ENCODE results near the gene TRIM17. TPM values are rescaled to one million over a fixed set of nuclear protein-coding genes. Genes with fewer than 3 reads are reported as not detected.

Gene TRIM17
- total and polyA plus RNA-seq, 2 of the 13 experiments (the other 11 are each of a cell fraction or from before 2014, with no cell fraction given), result 0.32 to 0.64 TPM

DNA sequence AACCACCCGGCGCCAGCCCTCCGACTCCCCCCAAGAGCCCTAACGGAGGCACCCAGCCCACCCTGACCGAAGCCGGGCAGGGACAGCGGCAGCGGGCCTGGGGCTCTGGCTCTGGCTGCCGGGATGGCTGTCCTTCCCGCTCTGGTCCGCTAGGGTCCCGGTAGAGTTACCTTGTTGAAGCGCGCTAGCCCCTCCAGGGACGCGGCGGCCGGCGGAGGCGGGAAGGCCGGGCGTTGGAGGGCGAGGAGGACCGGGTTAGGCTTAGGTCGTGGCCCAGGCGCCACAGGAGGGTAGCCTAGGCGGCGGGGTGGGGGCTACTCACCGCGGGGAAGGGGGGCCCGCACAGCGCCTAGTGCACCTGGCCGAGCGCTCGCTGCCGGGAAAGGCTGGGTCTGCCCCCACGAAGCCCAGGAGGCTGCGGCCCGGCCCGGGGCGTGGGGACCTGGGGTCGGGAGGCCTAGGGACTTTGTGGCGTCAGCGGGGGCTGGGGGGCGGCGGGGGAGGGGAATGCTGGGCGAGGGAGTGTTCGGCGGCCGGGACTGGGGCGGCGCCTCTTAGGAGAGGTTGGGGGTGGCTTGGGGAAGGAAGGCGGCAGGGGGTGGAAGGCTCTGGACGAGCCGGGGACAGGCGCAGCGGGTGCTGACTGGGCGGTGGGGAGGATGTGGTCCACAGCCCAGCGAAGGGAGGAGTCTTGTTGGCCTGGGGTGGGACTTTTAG is at the start of gene TRIM17 (continued):
- TF ChIP-seq, protein P1, sequence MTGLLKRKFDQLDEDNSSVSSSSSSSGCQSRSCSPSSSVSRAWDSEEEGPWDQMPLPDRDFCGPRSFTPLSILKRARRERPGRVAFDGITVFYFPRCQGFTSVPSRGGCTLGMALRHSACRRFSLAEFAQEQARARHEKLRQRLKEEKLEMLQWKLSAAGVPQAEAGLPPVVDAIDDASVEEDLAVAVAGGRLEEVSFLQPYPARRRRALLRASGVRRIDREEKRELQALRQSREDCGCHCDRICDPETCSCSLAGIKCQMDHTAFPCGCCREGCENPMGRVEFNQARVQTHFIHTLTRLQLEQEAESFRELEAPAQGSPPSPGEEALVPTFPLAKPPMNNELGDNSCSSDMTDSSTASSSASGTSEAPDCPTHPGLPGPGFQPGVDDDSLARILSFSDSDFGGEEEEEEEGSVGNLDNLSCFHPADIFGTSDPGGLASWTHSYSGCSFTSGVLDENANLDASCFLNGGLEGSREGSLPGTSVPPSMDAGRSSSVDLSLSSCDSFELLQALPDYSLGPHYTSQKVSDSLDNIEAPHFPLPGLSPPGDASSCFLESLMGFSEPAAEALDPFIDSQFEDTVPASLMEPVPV (CRISPR knock-in tag; IDR thresholded peaks at IDR 0.05), result no peak
- no peak for TF ChIP-seq ZBTB38 (CRISPR knock-in tag; IDR thresholded peaks at IDR 0.05)
- TF ChIP-seq TBP (CRISPR knock-in tag; IDR thresholded peaks at IDR 0.05), result no peak
- TF ChIP-seq SMAD1 (CRISPR knock-in tag; IDR thresholded peaks at IDR 0.05; ENCODE audit: borderline replicate concordance, low read depth), result no peak
- TF ChIP-seq ZNF10 (CRISPR knock-in tag; IDR thresholded peaks at IDR 0.05; ENCODE audit: borderline replicate concordance, low read depth), result no peak
- TF ChIP-seq ZSCAN21 (CRISPR knock-in tag; IDR thresholded peaks at IDR 0.05; ENCODE audit: borderline replicate concordance), result no peak
- TF ChIP-seq ZNF552 (CRISPR knock-in tag; IDR thresholded peaks at IDR 0.05; ENCODE audit: borderline replicate concordance), result no peak
- TF ChIP-seq HNRNPLL (IDR thresholded peaks at IDR 0.05; ENCODE audit: low read depth, low read length, poor library complexity, severe bottlenecking), result peak; percentile 50
- no peak for TF ChIP-seq KMT2B (CRISPR knock-in tag; IDR thresholded peaks at IDR 0.05)
- no peak for TF ChIP-seq NR1H2 (CRISPR knock-in tag; IDR thresholded peaks at IDR 0.05; ENCODE audit: borderline replicate concordance, low read depth)
- no peak for TF ChIP-seq ZNF619 (CRISPR knock-in tag; IDR thresholded peaks at IDR 0.05)
- no peak for TF ChIP-seq JARID2 (CRISPR knock-in tag; IDR thresholded peaks at IDR 0.05; ENCODE audit: insufficient replicate concordance)
- TF ChIP-seq, protein P2, sequence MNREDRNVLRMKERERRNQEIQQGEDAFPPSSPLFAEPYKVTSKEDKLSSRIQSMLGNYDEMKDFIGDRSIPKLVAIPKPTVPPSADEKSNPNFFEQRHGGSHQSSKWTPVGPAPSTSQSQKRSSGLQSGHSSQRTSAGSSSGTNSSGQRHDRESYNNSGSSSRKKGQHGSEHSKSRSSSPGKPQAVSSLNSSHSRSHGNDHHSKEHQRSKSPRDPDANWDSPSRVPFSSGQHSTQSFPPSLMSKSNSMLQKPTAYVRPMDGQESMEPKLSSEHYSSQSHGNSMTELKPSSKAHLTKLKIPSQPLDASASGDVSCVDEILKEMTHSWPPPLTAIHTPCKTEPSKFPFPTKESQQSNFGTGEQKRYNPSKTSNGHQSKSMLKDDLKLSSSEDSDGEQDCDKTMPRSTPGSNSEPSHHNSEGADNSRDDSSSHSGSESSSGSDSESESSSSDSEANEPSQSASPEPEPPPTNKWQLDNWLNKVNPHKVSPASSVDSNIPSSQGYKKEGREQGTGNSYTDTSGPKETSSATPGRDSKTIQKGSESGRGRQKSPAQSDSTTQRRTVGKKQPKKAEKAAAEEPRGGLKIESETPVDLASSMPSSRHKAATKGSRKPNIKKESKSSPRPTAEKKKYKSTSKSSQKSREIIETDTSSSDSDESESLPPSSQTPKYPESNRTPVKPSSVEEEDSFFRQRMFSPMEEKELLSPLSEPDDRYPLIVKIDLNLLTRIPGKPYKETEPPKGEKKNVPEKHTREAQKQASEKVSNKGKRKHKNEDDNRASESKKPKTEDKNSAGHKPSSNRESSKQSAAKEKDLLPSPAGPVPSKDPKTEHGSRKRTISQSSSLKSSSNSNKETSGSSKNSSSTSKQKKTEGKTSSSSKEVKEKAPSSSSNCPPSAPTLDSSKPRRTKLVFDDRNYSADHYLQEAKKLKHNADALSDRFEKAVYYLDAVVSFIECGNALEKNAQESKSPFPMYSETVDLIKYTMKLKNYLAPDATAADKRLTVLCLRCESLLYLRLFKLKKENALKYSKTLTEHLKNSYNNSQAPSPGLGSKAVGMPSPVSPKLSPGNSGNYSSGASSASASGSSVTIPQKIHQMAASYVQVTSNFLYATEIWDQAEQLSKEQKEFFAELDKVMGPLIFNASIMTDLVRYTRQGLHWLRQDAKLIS (CRISPR knock-in tag; IDR thresholded peaks at IDR 0.05), result no peak
- TF ChIP-seq ATF7-NPFF (CRISPR knock-in tag; IDR thresholded peaks at IDR 0.05; ENCODE audit: low read depth), result 0 out of 2 replicates have a peak, but pooled peaks have one; percentile 50
- no peak for TF ChIP-seq ZSCAN31 (CRISPR knock-in tag; IDR thresholded peaks at IDR 0.05; ENCODE audit: low read depth)
- TF ChIP-seq SNAPC5 (CRISPR knock-in tag; IDR thresholded peaks at IDR 0.05; ENCODE audit: borderline replicate concordance), result no peak
- TF ChIP-seq FOXK2 (IDR thresholded peaks at IDR 0.05), result no peak
- TF ChIP-seq, protein P3, sequence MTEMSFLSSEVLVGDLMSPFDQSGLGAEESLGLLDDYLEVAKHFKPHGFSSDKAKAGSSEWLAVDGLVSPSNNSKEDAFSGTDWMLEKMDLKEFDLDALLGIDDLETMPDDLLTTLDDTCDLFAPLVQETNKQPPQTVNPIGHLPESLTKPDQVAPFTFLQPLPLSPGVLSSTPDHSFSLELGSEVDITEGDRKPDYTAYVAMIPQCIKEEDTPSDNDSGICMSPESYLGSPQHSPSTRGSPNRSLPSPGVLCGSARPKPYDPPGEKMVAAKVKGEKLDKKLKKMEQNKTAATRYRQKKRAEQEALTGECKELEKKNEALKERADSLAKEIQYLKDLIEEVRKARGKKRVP (CRISPR knock-in tag; IDR thresholded peaks at IDR 0.05), result no peak
- TF ChIP-seq ZNF577 (CRISPR knock-in tag; IDR thresholded peaks at IDR 0.05; ENCODE audit: borderline replicate concordance, low read depth), result no peak
- TF ChIP-seq ZNF572 (CRISPR knock-in tag; IDR thresholded peaks at IDR 0.05), result no peak
